T-helper 1 cell (primary cell): ENCODE data around the gene RGMA.
"Not testable (repeated sequence)": the region's sequence is repeated elsewhere in the genome, so short reads cannot be mapped to it uniquely, and the experiment has no call there.

Experiments used
- DNase-seq, 5 donors: peaks; one replicate each; pipeline ENCODE4 v3.0.0-alpha.2; 2012 to 2020

The RGMA gene

DNA sequence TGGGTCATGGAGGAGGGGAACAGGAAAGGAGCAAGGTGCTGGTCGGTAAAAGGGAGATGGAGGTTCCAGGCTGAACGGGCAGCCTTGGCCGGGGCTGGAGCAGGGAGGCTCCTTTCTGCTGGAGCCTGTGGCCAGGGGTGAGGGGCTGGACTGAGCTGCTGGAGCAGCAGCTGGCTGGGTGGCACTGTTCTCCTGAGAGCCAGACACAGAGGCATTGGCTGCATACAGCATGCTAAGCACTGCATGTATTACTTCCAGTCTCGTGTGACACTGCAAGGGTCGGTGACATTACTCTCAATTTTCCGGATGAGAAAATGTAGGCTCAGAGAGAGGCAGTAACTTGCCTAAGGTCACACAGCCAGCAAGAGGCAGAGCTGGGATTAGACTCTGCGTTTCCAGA is 42.3 kb downstream of the RGMA start:
- DNase-seq: no peak

DNA sequence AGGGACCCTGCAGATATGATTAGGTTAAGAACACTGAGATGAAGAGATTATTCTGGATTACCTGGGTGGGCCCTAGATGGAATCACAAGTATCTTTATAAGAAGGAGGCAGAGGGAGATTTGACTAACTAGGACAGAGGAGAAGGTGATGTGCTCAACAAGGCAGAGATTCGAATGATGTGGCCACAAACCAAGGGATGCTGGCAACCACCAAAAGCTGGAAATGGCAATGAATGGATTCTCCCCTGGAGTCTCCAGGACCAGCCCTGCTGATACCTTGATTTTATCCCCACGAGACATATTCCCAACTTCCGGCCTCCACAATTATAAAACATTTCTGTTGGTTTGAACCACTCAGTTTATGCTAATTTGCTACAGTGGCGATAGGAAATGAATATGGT is 42.9 kb downstream of the RGMA start:
- no peak for DNase-seq

DNA sequence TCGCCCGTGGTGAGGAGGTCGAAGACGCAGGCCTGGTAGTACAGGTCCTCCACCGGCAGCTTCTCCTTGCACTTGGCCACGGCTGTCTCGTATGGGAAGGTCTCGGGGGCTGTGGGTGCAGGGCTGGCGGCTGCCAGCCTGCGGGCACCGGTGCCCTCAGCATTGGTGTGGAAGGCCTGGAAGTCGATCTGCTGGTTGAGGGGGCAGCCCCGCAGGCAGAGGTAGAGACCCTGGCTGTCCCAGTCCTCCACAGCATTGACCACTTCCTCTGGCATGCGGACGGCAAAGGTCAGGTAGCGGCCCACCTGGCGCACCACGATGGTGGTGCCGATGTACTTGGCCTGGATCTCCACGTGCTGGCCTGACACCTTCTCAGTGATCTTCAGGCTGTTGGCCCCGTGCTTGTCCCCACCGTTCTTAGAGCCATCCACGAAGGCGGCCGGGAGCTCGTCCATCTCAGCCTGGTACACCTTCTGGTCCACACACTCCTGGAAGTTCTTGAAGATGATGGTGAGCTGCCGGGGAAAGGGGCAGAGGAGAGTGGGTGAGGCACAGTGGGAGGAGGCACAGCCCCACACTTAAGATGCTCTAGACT is 43.7 kb downstream of the RGMA start:
- no peak for DNase-seq

DNA sequence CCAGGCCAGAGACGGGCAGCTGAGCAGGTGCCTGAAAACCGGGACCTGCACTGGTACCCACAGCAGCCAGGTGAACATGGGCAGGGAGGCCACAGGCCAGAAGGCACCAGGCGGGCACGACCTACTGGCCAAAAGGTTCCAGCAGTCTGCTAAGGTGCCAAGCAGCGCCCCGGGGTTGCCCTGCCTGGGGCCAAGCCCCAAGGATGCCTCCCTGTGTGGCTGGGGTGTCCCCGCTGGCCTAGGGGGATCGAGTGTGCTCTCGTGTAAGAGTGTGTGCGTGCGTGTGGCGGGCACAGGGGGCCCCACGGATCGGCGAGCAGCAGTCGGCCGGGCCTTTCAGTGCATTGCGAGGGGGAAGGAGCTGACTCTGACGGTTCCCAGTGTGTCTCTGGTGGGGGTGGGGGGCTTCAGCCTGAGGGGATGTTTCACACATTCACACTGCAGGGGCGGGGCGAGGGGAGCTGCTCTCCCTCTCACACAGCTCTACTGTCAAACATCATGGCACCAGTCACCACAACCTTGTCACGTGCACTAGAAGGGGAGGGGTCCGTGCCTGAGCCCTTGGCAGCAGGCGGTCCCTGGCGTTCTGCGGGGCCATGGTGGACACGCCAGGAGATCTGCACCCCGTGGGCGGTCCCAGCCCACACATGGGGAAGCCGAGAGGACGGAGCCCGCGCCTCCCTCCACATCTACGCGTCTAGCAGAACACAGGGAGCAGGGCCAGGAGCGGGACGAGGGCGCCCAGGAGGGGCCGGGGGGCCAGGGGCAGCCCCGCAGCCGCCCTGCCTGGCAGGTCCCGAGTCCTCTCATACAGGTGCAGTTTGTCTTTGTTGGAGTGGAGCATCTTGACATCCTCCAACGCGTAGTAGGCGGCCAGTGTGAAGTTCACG is 44.5 kb downstream of the RGMA start:
- no peak for DNase-seq

DNA sequence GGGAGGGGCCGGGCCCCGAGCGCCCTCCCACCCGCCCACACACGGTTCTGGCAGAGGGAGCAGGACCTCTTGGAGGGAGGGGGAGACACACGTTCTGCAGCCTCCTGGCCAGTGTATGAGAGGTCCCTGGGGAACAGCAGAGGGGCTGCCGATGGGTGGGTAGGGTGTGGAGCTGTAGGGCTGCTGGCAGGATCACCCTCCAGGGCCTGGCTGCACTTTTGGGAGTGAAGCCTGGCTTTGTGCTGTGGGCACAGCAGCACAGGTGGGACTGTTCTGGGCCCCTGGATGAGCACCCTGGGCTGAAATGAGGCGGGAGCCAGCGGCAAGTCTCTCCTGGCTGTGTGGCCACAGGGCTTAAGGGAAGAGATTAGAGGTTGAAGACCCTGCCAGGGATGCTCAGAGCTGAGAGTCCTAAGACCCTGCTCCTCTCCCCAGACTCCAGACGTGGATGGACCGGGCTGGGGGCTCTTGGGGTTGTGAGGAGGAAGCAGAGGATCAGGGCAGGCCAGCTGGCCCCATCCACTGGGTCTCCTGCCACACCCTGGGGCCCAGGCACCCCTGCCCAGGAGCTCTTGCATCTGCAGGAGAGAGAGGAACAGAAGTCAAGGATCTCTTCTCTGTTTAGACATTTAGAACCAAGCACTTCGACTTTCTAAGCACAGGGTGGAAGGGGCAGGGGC is 45.2 kb downstream of the RGMA start:
- no peak for DNase-seq

DNA sequence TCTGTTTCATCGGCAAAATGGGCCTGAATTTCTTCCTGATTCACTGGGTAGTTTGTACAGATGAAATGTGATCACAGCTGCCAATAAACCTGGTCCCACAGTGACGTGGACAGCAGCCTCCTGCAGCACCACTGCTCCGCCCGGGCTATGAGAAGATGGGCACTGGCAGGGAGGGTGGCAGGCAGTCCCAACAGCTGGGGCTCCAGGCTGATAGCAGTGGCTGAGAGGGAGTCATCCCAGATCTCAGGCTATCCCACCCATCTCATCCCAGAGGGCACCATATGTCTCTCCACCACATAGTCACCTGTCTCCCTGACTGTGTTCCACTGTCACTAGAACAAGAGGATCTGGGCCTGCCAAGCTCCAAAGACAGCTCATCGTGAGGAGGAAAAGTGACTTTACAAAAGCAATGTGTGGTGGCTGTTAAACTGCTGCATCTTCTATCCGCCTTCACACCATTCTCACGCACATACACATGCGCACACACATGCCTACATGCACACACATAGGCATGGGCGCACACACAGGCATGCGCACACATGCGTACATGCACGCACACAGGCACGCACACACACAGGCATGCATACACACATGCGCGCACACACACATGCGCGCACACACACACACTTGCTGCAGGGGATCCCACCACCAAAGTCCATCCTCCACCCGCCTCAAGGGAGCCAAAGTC is 46.2 kb downstream of the RGMA start:
- DNase-seq: no peak

DNA sequence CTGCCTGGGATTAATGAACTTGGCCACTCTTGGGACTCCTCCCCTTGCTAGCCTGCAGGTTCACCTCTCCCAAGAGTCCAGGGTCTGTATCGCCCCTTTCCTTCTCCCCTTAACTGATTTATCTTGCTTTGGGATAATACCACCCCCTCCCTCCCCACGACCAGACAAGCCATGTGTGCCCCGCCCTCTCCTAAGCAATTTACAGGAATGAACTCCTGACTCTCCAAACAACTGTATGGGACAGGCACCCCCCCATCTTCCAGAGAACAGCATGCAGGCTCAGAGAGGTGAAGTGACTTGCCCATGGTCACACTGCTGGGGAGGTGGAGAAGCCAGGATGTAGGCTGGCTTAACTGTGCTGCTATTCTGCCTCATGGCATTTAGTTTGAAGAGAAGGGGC is 46.8 kb downstream of the RGMA start:
- no peak for DNase-seq

DNA sequence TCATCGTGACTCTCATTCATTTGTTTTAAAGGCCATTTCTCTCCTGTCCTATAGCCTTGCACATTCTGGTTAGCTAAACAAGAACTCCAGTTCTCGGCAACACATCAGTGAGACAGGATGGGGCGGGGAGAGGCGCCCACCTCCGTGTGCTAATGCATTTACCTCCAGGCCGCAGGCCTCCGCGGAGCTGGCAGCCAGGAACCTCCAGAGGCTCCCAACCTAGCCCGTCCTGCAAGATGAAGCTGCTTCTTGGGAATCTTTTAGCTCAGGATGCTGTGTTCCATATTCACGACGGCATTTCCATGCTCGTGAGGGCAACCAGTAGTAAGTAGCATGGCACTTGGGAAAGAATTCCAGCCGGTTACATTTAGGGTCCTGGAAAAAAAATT is 47.9 kb downstream of the RGMA start:
- no peak for DNase-seq

DNA sequence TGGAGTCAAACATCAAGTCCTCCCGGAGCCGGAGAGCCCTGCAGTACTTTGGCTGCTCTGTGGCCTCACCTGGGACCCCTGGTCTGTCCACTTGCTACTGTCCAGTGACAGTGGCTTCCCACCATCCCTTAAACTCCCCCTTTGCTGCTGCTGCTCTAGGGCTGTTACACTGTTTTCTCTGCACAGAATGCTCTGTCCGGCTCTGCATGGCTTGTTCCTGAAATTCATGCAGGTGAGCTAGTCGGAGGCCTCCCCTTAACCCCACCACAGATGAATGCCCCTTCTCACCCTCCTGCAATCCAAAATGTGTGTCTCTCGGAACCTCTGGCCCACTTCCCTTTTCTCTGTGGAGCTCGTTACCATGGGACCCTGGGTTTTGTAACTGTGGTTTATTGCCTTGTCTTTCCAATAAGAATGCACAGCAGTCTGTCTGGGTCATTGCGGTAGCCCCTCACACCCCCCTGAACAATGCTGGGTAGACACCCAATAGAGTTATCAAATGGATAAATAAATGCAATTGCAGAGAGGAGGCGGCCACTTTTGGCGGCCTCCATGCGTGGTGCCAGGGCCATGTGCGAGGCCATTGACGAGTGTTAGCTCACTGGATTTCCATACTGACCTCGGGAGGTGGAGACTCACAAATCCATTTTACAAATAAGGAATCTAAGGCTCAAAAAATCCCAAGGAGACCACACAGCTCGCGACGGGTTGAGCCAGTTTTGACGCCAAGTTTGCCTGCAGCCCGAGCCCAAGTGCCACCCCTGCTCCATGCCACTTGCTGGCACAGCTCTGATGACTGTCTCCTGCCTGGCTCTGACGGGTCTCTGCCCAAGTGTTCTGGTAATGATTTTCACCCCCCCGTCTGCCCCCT is 48.5 kb downstream of the RGMA start:
- DNase-seq: no peak

DNA sequence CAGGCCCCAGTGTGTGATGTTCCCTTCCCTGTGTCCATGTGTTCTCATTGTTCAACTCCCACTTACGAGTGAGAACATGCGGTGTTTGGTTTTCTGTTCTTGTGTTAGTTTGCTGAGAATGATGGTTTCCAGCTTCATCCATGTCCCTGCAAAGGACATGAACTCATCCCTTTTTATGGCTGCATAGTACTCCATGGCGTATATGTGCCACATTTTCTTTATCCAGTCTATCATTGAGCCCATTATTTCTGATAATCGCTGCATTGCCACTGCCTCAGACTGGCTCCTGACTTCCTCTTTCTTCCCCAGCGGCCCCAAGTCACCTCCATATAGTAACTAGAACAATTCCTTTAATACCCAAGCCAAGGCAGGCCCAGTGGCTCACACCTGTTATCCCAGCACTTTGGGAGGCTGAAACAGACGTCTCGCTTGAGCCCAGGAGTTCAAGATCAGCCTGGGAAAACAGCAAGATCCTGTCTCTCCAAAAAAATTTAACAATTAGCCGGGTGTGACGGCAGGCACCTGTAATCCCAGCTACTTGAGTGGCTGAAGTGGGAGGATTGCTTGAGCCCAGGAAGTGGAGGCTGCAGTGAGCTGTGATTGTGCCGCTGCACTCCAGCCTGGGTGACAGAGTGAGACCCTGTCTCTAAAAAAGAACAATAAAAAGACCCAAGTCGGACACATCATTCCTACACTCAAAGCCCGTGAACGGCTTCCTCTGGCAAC is 49.3 kb downstream of the RGMA start:
- DNase-seq: not testable (repeated sequence)

DNA sequence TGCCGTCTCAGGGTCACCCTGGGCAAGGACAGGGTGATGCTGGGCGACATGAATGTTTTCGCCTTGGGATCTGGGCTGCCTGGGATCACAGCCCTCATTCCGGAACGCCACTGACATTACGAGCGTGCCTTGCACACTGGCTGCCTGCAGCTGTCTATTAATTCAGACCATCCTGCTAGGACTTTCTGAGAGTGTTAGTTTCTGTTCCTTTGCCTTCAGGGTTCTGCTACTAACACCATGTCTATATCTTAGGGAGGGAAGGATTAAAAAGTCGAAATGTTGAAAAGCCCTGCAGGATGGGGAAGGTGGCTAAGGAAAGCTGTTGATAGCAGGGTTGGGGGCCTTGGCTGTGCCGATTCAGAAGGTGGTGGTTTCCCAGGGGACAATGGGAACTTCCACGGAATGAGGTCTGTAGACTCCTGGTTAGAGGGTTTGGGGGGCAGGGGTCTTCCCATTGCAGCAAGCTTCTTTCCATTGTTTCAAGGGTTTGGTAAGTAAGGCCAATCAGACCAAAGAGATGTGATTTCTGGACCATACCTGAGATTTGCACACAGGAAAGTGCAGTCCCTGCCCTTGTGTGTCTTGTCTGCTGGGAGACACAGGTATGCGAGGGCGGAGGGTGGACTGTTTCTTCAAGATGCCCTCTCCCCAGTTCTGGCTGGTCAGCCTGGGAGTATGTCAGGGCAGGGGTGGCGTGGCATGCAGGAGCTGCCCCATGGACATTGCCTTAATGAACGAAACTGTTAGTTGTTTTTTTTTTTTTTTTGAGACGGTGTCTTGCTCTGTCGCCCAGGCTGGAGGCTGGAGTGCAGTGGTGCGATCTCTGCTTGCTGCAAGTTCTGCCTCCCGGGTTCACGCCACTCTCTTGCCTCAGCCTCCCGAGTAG is 50.9 kb downstream of the RGMA start:
- DNase-seq: no peak

DNA sequence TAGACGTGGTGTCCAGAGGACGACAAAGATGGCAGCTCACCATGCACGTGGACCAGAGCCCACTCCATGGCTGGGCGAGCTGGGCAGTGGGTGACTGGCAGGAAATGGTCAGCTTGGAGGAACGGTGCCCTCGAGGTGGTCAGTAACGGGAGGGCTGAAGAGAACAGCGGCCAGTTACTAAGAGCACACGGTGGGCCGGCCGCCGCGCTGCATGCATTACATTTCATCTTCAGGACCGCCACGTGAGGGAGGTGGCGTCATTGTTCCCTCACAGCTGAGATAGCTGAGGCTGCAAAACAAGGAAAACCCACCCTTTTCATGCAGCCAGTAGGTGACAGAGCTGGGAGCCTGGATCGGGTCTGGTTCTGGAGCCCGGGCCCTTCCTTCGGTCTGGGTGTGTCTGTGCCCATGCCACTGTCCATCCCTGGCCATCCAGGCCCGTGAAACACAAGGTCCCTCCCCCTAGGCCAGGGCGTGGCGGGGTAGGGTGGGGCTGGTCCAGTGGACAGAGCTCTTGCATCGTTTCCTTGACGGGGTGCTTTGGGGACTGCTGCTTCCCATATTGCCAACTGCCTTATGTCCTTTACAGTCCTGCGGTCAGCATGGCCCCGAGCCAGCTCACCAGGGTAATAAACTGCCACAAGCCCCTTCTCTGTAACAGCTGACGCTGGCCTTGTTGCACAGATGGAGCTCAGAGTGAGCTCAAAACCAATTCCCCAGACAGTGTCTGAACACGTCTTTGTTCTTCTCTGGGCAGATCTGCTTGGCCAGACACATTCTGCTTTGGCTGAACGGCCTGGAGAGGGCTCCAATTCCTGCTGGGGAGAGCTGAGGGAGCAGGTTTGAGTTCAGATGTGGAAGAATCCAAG is 51.8 kb downstream of the RGMA start:
- no peak for DNase-seq

DNA sequence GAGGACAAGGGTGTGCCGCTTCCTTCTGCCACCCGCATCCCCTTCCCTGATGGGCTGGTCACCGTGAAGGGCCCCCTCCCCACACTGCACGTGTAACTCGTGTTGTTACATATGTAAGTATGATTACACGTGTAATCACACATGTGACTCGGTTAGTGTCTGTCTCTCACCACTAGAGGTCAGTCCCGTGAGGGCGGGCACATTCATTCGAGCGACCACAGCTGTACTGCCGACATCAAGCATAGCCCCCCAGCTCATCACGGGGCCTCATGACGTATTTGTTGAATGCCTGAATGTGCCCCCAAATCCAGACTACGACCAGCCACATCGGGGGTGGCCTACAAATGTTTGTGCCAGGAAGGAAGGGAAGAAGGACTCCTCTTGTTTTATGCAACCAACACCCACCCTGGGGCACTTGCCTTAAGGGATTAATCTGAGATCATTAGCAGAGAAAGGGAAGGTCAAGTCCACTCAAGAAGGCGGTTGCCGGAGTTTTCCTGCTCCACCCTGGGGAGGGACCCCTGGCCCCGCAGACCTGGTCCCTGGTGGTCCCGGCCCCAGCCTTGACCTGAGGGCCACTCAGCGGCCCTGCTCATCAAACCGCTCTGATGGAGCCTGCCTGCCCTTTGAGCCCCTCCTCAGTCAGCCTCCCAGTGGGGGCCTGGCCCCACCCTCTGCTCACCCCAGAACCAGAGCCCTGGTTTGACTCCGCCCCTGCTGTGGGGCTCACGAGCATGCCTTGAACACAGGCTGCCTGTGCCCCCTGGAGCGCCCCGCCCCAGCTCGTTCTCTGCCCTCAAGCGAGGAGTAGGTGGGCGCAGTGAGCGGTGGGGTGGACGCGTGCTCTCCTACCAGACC is 52.8 kb downstream of the RGMA start:
- peak in 2 of 5 donors; percentile 33 to 42 for DNase-seq

DNA sequence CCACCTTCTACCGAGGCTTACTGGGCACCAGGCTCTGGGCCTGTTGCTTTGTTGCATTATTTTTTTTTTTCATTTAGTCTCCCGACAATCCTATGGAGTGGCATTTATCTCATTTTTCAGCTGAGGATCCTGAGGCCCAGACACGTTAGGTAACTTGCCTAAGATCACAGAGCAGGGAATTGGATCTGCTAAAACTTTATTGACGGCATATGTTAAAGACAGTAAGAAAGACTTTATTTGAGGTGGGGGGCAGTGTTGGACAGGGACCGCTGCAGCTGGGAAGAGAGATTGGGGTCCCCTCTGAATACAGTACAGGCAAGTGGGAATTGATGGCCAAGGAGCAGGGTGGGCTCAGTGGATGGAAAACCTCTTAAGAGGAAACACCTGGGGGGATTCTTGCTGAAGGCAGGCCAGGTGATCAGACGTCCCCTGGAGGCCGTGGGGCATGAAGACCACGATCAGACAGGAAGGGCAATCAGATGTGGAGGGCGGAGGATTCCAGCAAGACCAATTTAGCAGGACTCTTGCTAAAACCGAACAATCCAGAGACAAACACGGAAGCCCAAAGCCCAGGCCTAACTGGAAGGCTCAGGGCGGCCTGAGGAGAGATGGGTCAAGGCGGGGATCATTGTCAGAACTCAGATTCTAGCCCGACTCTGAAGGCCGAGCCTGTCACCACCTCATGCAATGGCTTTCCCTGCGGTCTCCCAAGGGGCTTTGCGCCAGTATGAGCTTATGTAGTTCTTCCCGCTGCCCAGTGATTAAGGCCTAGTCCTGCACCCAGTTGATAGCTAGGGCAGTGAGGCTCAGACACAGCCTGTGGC is 53.7 kb downstream of the RGMA start:
- DNase-seq: no peak

DNA sequence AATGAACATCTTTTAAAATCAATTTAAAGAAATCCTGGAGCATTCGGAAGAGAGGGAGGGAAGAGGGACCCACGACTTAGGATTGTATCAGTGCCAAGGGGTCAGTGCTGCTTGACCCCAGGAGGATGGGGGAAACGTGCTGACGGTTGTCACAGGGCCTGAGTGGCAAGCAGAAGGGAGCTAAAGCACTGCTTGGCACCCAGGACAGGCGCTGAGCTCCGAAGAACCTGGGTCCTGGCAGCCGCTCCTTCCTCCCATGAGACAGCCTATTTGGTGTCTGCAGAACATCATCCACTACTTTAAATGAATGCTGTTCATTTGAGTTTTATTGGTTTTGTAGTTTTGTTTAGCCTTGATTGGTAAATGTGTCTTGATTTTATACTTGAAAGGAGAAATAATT is 54.5 kb downstream of the RGMA start:
- DNase-seq: no peak

DNA sequence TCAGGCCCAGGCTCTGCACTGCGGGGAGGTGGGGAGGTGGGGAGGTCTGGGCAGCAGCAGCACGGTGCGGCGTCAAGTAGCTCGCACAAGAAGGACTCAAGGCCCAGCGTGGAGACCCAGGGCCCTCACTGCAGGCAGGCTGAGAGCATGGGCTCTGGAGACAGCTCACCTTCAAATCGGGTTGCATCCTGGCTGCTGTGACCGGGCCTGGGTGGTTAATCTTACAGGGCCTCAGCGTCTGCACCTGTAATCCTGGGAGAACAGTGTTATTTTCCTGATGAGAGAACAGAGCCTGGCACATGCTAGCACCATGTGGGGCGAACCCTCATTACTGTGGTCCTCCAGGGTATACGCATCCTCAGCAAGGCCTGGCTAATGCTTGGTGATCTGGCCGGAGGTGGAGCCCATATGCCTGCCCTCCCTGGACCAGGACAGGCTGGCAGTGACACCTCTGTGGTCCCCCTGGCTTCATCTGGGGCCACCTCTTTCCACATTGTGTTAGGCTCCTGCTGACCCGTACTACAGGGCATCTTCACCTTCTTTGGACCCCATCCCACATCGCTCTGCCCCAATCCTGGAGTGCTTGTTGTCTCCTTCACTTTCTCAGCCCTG is 55.5 kb downstream of the RGMA start:
- no peak for DNase-seq
